Measurements from ENCODE around the gene RGS21. TPM values are rescaled to one million over a fixed set of nuclear protein-coding genes. Genes with fewer than 3 reads are reported as not detected.

RGS21 gene, protein sequence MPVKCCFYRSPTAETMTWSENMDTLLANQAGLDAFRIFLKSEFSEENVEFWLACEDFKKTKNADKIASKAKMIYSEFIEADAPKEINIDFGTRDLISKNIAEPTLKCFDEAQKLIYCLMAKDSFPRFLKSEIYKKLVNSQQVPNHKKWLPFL
- total RNA-seq, result not detected

DNA sequence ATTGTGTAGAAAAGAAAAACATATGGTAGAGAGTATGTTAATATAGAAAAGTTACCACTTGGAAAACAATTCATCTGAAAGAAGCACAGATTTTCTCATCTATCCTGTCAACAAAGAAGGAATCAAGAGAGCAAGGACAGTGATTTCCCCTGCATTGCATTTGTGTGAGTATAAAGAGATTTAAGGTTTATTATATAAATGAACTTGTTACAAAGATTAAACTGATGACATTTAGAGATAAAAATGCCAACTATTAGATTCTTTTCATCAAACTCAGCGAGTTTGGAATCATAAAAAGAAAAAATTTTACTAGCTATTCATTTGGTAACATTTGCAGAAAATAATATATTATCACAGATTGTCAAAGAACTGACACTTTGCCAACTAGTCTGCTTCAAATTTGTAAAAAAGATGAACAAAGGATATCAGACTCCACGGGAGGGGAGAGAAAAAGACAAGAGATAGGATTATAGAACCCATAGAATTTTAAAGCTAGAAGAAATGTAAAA, at the start of gene RGS21:
Gene RGS21 (plus strand): TSS at position 51 of the 509 bp plus-strand sequence. CDS start 26,045 bp downstream, outside the sequence.
- no peak for TF ChIP-seq POLR2A (IDR thresholded peaks at IDR 0.05)
- TF ChIP-seq, protein P1, sequence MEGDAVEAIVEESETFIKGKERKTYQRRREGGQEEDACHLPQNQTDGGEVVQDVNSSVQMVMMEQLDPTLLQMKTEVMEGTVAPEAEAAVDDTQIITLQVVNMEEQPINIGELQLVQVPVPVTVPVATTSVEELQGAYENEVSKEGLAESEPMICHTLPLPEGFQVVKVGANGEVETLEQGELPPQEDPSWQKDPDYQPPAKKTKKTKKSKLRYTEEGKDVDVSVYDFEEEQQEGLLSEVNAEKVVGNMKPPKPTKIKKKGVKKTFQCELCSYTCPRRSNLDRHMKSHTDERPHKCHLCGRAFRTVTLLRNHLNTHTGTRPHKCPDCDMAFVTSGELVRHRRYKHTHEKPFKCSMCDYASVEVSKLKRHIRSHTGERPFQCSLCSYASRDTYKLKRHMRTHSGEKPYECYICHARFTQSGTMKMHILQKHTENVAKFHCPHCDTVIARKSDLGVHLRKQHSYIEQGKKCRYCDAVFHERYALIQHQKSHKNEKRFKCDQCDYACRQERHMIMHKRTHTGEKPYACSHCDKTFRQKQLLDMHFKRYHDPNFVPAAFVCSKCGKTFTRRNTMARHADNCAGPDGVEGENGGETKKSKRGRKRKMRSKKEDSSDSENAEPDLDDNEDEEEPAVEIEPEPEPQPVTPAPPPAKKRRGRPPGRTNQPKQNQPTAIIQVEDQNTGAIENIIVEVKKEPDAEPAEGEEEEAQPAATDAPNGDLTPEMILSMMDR (IDR thresholded peaks at IDR 0.05), result no peak
- intact Hi-C loops (cut with DNase I; ENCODE audit: low total_unique reads), result no loop called here
- 17 to 19% methylated on average over 2 of the region's 2 CpGs for WGBS, 2 donors
- no peak within 1 kb of the TSS for H3K4me3 ChIP-seq (ENCODE audit: low read depth, poor library complexity, severe bottlenecking)
- no peak for DNase-seq (ENCODE audit: low spot score in 2 of 2)

DNA sequence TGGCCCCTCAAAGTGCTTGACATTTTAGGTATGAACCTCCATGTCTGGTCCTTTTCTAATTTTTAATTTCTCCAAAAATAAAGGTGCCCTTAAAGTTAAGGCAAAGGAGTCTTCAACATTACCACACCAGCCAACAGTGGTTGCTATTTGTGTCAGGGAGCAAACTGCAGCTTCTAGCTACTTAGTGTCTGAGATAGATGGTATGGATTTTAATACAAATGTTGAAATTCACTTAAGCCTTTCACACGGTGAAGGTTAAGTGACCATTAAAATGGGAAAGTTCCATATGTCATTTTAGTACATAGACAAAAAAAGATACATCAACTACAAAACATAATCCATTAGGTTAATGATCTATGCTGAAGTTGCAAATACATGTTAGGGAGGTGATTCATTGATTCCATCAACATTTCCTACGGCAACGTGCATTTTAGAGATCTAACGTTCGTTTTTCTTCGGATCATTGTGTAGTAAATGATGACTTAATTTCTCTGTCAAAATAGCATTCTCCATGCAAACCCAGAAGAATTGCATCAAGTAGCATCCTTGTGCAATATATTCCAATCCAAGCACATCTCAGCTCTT, 48.2 kb upstream of the RGS21 start:
- DNase-seq (ENCODE audit: low spot score in 2 of 2), result no peak
- H3K4me3 ChIP-seq (ENCODE audit: low read depth, poor library complexity, severe bottlenecking), result no peak overlapping the region
- TF ChIP-seq POLR2A (IDR thresholded peaks at IDR 0.05), result no peak
- TF ChIP-seq, protein P1 (IDR thresholded peaks at IDR 0.05), result no peak
- intact Hi-C loops (cut with DNase I; ENCODE audit: low total_unique reads), result no loop called here
- 90% methylated on average over 6 of the region's 6 CpGs for WGBS, 2 donors

DNA sequence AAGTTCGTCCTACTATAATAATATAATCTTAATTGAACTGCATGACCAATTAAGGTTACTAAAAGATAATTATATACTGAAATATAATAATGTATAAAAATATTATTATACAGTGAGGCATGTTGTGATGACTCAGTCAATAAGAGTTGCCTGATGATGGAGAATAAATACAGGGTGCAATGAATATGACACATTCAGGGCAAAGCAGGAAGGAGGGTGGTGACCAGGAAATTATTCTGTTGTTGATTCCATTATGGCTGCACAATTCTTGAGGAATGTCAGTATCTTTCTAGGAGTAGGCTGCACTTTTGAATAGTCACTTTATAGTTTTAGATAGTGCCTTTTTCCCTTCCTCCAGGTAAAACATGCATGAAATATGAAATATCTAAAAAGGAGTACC, 46.4 kb upstream of the RGS21 start:
- WGBS, 2 donors, result 70 to 87% methylated on average over 1 of the region's 1 CpG
- intact Hi-C loops (cut with DNase I; ENCODE audit: low total_unique reads), result no loop called here
- DNase-seq (ENCODE audit: low spot score in 2 of 2), result no peak
- no peak overlapping the region for H3K4me3 ChIP-seq (ENCODE audit: low read depth, poor library complexity, severe bottlenecking)
- TF ChIP-seq, protein P1 (IDR thresholded peaks at IDR 0.05), result no peak
- no peak for TF ChIP-seq POLR2A (IDR thresholded peaks at IDR 0.05)

DNA sequence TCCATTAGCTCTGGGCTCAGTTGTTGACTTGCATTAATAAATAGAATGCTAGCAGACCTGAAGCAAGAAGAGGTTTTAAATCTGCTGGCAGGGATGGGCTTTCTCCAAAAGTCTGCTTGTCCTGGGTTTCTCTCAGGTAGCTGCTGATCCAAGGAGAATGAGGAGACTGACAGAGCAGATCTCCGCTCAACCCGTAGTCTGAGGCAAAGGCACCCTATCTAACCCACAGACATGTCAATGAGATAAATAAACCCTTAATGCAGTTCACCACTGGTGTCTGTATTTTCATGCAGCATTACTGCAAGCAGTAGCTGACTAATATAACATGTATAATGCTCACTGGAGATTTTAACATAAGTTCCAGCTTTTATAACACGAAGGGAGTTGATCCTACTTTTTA, 44.1 kb upstream of the RGS21 start:
- no peak overlapping the region for H3K4me3 ChIP-seq (ENCODE audit: low read depth, poor library complexity, severe bottlenecking)
- TF ChIP-seq POLR2A (IDR thresholded peaks at IDR 0.05), result no peak
- TF ChIP-seq, protein P1 (IDR thresholded peaks at IDR 0.05), result no peak
- intact Hi-C loops (cut with DNase I; ENCODE audit: low total_unique reads), result no loop called here
- no peak for DNase-seq (ENCODE audit: low spot score in 2 of 2)
- 86% methylated on average over 3 of the region's 3 CpGs for WGBS, 2 donors

DNA sequence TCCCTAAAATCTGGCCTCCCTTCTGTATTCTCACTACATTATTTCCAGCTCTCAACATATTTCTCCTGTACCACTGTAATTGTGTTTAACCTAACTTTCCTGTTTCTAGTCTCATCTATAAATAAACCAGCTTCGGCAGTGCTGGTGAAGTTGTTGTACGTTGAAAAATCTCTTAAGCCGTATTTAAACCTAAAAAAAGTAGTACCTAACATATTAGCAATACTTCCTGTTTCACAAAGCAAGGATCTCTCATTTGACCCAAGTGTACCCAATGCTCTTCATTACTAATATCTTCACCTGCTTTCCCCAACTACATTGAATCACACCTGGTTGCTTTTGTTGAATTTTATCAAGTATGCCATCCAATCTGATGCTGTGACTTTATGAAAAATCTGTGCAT, 42.2 kb upstream of the RGS21 start:
- no peak for TF ChIP-seq POLR2A (IDR thresholded peaks at IDR 0.05)
- TF ChIP-seq, protein P1 (IDR thresholded peaks at IDR 0.05), result no peak
- intact Hi-C loops (cut with DNase I; ENCODE audit: low total_unique reads), result no loop called here
- no peak overlapping the region for H3K4me3 ChIP-seq (ENCODE audit: low read depth, poor library complexity, severe bottlenecking)
- 71 to 73% methylated on average over 3 of the region's 3 CpGs for WGBS, 2 donors
- no peak for DNase-seq (ENCODE audit: low spot score in 2 of 2)

All from lower leg skin (tissue), 4 donors.